ENCODE data around the gene C6orf120. TPM values are rescaled to one million over a fixed set of nuclear protein-coding genes. Genes with fewer than 3 reads are reported as not detected.

The C6orf120 gene
- total and polyA plus RNA-seq, 9 of the 15 experiments (the other 6 are each of a cell fraction or from before 2014, with no cell fraction given): 7.7 to 44.9 (median 34.8) TPM

- TF ChIP-seq, protein P1, sequence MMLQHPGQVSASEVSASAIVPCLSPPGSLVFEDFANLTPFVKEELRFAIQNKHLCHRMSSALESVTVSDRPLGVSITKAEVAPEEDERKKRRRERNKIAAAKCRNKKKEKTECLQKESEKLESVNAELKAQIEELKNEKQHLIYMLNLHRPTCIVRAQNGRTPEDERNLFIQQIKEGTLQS (IDR thresholded peaks at IDR 0.05): no peak
- TF ChIP-seq, protein P1 (CRISPR knock-in tag; conservative IDR thresholded peaks at IDR 0.05): peak; percentile 57; the same call in 1 of the 2 replicates
- TF ChIP-seq, protein P2, sequence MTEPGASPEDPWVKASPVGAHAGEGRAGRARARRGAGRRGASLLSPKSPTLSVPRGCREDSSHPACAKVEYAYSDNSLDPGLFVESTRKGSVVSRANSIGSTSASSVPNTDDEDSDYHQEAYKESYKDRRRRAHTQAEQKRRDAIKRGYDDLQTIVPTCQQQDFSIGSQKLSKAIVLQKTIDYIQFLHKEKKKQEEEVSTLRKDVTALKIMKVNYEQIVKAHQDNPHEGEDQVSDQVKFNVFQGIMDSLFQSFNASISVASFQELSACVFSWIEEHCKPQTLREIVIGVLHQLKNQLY (CRISPR knock-in tag; conservative IDR thresholded peaks at IDR 0.05): 0 out of 4 replicates have a peak, but pooled peaks of 1 of the 2 experiments have one; percentile 49
- TF ChIP-seq VEZF1 (CRISPR knock-in tag; IDR thresholded peaks at IDR 0.05): peak; percentile 89
- TF ChIP-seq SAFB2 (IDR thresholded peaks at IDR 0.05; ENCODE audit: borderline replicate concordance, low read depth, low read length, severe bottlenecking): no peak
- no peak for TF ChIP-seq NFE2 (IDR thresholded peaks at IDR 0.05; ENCODE audit: low read depth)
- peak; percentile 84; the same call in 1 of the 2 replicates for TF ChIP-seq ZBTB1 (CRISPR knock-in tag; IDR thresholded peaks at IDR 0.05; ENCODE audit: borderline replicate concordance, low read depth)
- 0 out of 2 replicates have a peak, but pooled peaks have one; percentile 64 for TF ChIP-seq LCOR (CRISPR knock-in tag; IDR thresholded peaks at IDR 0.05)
- TF ChIP-seq, protein P3, sequence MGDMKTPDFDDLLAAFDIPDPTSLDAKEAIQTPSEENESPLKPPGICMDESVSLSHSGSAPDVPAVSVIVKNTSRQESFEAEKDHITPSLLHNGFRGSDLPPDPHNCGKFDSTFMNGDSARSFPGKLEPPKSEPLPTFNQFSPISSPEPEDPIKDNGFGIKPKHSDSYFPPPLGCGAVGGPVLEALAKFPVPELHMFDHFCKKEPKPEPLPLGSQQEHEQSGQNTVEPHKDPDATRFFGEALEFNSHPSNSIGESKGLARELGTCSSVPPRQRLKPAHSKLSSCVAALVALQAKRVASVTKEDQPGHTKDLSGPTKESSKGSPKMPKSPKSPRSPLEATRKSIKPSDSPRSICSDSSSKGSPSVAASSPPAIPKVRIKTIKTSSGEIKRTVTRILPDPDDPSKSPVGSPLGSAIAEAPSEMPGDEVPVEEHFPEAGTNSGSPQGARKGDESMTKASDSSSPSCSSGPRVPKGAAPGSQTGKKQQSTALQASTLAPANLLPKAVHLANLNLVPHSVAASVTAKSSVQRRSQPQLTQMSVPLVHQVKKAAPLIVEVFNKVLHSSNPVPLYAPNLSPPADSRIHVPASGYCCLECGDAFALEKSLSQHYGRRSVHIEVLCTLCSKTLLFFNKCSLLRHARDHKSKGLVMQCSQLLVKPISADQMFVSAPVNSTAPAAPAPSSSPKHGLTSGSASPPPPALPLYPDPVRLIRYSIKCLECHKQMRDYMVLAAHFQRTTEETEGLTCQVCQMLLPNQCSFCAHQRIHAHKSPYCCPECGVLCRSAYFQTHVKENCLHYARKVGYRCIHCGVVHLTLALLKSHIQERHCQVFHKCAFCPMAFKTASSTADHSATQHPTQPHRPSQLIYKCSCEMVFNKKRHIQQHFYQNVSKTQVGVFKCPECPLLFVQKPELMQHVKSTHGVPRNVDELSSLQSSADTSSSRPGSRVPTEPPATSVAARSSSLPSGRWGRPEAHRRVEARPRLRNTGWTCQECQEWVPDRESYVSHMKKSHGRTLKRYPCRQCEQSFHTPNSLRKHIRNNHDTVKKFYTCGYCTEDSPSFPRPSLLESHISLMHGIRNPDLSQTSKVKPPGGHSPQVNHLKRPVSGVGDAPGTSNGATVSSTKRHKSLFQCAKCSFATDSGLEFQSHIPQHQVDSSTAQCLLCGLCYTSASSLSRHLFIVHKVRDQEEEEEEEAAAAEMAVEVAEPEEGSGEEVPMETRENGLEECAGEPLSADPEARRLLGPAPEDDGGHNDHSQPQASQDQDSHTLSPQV (IDR thresholded peaks at IDR 0.05): peak; percentile 75; the same call in 1 of the 2 replicates
- peak; percentile 85 for TF ChIP-seq RBM22 (IDR thresholded peaks at IDR 0.05; ENCODE audit: low read depth, low read length, poor library complexity, severe bottlenecking)
- TF ChIP-seq KHSRP (IDR thresholded peaks at IDR 0.05): no peak
- TF ChIP-seq MTF1 (CRISPR knock-in tag; IDR thresholded peaks at IDR 0.05; ENCODE audit: borderline replicate concordance): no peak
- peak in 1 of 2 experiments; percentile 27; a peak in 3 of 4 replicates for TF ChIP-seq NRF1 (conservative IDR thresholded peaks at IDR 0.05 in 1 of 2, IDR thresholded peaks at IDR 0.05 in 1 of 2)
- TF ChIP-seq CBFB (CRISPR knock-in tag; IDR thresholded peaks at IDR 0.05): no peak
- peak; percentile 78 for TF ChIP-seq PCBP1 (IDR thresholded peaks at IDR 0.05; ENCODE audit: low read depth, low read length, poor library complexity, severe bottlenecking)
- peak in 1 of 2 experiments; percentile 21; a peak in 1 of 3 replicates for TF ChIP-seq CBX3 (IDR thresholded peaks at IDR 0.05; ENCODE audit: borderline replicate concordance in 1 of 2, low read length in 2 of 2)
- TF ChIP-seq, protein P4, sequence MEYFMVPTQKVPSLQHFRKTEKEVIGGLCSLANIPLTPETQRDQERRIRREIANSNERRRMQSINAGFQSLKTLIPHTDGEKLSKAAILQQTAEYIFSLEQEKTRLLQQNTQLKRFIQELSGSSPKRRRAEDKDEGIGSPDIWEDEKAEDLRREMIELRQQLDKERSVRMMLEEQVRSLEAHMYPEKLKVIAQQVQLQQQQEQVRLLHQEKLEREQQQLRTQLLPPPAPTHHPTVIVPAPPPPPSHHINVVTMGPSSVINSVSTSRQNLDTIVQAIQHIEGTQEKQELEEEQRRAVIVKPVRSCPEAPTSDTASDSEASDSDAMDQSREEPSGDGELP (CRISPR knock-in tag; IDR thresholded peaks at IDR 0.05; ENCODE audit: borderline replicate concordance): peak; percentile 84
- TF ChIP-seq ZNF830 (CRISPR knock-in tag; IDR thresholded peaks at IDR 0.05): peak; percentile 40; the same call in 1 of the 2 replicates
Observed at GRCh38 chr6:169724494-169725124, 22.7 kb downstream of the C6orf120 start, which contains the start of gene PHF10 (continued).

Data from K562 (cell line).